OCI-LY1 (cell line): ENCODE data around the gene CXorf49.

ENCODE experiments used
- EZH2 ChIP-seq: fragments of 200-600 bp; sonication (generic), shearing (Covaris generic); IDR thresholded peaks from 2 replicates; pipeline ENCODE4 v1.8.0; 2017; ENCODE audit warnings: borderline replicate concordance, mixed run types, mild to moderate bottlenecking, antibody characterized with exemption, low read length, moderate library complexity, mixed read lengths
- TF ChIP-seq, protein P1 (sequence below): fragments of 200-600 bp; sonication (generic), shearing (Covaris generic); IDR thresholded peaks from 2 replicates; pipeline ENCODE4 v1.5.1; 2017; ENCODE audit warnings: mild to moderate bottlenecking, antibody characterized with exemption, low read length, moderate library complexity, mixed read lengths

DNA sequence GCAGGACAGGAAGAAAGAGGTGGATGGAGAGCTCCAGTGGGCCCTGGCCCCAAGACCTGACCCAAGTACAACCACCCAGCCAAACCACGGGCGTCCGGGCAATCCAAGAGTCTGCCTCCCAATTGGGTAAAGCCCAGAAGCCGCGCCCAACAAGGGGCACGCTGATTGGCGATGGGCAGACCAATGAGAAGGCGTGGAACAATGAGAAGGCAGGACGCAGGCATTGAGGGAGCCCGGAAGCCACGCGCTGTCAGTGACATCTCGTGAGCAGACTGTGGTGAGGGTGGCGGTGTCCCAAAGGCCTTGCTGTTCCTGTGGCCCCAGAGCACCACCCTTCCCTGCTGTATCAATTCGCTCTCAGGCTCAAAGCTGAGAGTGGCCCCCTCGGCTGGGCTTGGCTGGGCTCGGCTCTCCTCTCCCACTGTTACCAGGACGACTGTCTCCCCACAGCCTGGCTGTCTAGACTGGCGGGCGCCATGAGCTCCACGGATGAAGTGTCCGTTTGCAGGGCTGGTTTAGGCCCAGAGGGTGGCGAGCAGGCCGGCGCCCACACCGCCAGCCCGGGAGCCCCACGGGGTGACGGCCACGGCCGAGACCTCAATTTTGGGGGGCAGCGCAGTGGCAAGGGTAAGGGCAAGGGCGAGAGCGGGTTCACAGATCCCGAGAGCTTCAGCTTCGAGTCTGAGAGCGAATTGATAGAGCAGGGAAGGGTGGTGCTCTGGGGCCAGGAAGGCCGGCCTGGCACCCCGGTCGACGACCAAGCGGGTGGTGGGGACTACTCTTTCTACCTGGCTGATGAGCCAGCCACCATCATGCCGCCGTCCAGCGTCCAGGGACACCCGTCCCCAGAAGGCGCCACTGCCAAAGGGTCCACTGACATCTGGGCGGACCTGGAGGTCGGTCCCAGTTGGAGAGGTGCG lies 50.5 kb downstream of the CXorf49 start, which contains the start of gene LOC101059915:
- TF ChIP-seq, protein P1, sequence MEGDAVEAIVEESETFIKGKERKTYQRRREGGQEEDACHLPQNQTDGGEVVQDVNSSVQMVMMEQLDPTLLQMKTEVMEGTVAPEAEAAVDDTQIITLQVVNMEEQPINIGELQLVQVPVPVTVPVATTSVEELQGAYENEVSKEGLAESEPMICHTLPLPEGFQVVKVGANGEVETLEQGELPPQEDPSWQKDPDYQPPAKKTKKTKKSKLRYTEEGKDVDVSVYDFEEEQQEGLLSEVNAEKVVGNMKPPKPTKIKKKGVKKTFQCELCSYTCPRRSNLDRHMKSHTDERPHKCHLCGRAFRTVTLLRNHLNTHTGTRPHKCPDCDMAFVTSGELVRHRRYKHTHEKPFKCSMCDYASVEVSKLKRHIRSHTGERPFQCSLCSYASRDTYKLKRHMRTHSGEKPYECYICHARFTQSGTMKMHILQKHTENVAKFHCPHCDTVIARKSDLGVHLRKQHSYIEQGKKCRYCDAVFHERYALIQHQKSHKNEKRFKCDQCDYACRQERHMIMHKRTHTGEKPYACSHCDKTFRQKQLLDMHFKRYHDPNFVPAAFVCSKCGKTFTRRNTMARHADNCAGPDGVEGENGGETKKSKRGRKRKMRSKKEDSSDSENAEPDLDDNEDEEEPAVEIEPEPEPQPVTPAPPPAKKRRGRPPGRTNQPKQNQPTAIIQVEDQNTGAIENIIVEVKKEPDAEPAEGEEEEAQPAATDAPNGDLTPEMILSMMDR = no peak
- no peak for TF ChIP-seq EZH2
